Chondrocyte (in vitro differentiated cells): ENCODE results near the gene GET4. TPM values are rescaled to one million over a fixed set of nuclear protein-coding genes. Genes with fewer than 3 reads are reported as not detected.

Experiments used
- DNase-seq: peaks from one replicate; pipeline ENCODE4 v3.0.0; 2021; ENCODE audit warnings: mixed read lengths, low spot score
- H3K27ac Mint-ChIP-seq: one replicate; pipeline ENCODE4 v1.8.0; 2021; ENCODE audit warnings: mild to moderate bottlenecking, moderate library complexity, mixed read lengths; ENCODE audit not compliant: unreplicated experiment
- H3K27me3 Mint-ChIP-seq: 2 replicates; pipeline ENCODE4 v1.8.0; 2021; ENCODE audit warnings: low read depth, mixed read lengths
- H3K36me3 Mint-ChIP-seq: 2 replicates; pipeline ENCODE4 v1.8.0; 2021; ENCODE audit warnings: low read depth, mixed read lengths
- H3K4me1 Mint-ChIP-seq: 2 replicates; pipeline ENCODE4 v1.8.0; 2021; ENCODE audit warnings: low read depth, mild to moderate bottlenecking, mixed read lengths
- H3K4me3 Mint-ChIP-seq: one replicate; pipeline ENCODE4 v1.8.0; 2021; ENCODE audit warnings: mild to moderate bottlenecking, moderate library complexity, mixed read lengths; ENCODE audit not compliant: unreplicated experiment
- H3K9me3 Mint-ChIP-seq: 2 replicates; pipeline ENCODE4 v1.8.0; 2021; ENCODE audit warnings: low read depth, mixed read lengths
- total RNA-seq: library from RNA; stranded (reverse); gene quantifications from 3 replicates; pipeline ENCODE4 v1.2.1, GENCODE V29; 2021
- TF ChIP-seq, protein P1 (sequence below): fragments of 200-600 bp; sonication (generic); IDR thresholded peaks from 2 replicates; pipeline ENCODE4 v1.5.0; 2021; ENCODE audit warnings: antibody characterized with exemption, mild to moderate bottlenecking, moderate library complexity

GET4 gene
- total RNA-seq, 1 donor from 2014 or later: 28.0 TPM

DNA sequence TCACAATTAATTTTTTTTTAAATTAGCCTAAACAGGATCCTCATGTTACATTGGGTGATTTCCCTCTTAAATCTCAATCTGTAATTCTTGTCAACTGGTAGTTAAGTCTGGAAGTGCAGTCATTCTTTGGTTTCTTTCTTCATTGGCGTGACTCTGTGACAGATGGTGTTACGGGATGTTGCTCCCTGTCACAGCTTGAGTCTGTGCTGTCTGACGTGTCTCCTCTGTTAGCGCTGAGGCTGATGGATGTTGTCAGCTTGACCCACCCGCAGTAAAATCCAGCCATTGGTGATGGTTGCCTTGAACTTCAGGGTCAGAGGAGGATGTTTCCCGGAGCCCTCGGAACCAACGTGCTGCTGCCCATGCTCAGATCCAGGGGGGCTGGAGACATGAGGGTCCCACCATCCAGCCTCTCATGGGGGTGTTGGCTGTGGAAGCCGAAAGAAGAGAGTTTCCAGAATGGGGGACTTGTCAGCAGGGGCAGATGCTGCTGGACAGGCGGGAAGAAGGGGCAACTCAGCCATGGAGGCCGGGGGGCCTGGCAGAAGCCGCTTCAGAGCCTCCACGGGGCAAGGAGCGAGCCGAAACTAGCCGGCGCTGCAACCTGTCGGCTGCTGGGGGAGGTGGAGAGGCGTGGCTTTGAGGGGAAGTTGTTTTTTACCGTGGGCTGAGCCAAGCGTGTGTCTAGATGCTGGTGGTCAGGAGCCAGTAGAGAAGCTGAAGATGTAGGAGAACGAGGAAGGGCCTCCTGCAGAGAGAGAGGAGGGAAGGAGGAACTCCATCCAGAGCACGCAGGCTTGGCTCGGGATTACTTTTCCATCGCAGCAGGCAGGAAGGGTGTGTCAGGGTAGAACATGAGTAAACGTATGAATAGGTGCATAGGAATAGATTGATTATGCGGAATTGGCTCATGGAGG lies 40.6 kb upstream of the GET4 start:
- H3K4me1 Mint-ChIP-seq: peaks cover 49% of the 10 kb centered on the region
- no peaks in the 10 kb centered on the region for H3K27me3 Mint-ChIP-seq
- no peak overlapping the region for H3K4me3 Mint-ChIP-seq
- H3K9me3 Mint-ChIP-seq: no peaks in the 10 kb centered on the region
- DNase-seq: peak; percentile 75
- peak overlapping the region; percentile 81 for H3K27ac Mint-ChIP-seq
- TF ChIP-seq, protein P1, sequence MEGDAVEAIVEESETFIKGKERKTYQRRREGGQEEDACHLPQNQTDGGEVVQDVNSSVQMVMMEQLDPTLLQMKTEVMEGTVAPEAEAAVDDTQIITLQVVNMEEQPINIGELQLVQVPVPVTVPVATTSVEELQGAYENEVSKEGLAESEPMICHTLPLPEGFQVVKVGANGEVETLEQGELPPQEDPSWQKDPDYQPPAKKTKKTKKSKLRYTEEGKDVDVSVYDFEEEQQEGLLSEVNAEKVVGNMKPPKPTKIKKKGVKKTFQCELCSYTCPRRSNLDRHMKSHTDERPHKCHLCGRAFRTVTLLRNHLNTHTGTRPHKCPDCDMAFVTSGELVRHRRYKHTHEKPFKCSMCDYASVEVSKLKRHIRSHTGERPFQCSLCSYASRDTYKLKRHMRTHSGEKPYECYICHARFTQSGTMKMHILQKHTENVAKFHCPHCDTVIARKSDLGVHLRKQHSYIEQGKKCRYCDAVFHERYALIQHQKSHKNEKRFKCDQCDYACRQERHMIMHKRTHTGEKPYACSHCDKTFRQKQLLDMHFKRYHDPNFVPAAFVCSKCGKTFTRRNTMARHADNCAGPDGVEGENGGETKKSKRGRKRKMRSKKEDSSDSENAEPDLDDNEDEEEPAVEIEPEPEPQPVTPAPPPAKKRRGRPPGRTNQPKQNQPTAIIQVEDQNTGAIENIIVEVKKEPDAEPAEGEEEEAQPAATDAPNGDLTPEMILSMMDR: no peak
- H3K36me3 Mint-ChIP-seq: peaks cover 15% of the 10 kb centered on the region

DNA sequence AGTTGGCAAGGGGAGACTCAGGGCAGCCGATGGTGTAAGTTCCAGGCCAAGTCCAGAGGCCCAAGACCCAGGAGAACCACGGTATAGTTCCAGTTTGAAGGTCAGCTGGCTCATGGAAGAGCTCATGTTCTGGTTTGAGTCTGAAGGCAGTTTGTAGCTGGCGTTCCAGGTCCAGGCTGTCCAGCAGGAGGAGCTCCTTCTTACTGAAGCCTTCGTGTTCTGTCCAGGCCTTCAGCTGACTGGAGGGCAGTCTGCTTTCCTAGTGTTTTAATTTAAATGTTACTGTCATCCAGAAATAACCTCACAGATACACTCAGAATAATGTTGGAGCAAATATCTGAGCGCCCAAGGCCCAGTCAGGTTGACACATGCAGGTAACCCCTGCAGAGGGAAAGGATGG lies 39.9 kb upstream of the GET4 start:
- no peak for DNase-seq
- Mint-ChIP-seq H3K27me3 (no peaks in the 10 kb centered on the region), H3K27ac (peak overlapping the region; percentile 81), H3K4me3 (no peak overlapping the region), H3K36me3 (peaks cover 15% of the 10 kb centered on the region), H3K9me3 (no peaks in the 10 kb centered on the region), H3K4me1 (peaks cover 42% of the 10 kb centered on the region)
- TF ChIP-seq, protein P1: peak; percentile 76

DNA sequence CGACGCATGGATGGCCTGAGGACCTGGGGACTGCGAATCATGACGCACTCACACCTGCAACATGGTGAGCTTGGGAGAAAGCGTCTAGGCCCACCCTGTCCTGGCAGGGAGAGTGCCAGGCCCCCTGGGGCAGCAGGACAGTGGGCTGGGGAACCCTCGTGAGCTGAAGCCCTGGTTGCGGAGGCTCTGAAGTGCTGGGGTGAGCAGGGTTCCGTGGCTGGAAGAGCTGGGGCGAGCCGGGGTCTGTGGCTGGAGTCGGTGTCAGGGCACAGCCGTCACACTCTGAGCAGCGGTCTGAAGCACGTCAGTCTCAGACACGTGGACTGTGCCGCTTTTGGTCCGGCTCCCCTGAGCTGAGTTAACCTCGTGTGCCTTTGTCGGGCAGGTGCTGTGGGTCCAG lies 39.4 kb upstream of the GET4 start:
- Mint-ChIP-seq H3K4me3 (no peak overlapping the region), H3K36me3 (peaks cover 18% of the 10 kb centered on the region), H3K9me3 (no peaks in the 10 kb centered on the region), H3K27ac (no peak overlapping the region), H3K27me3 (no peaks in the 10 kb centered on the region), H3K4me1 (peaks cover 36% of the 10 kb centered on the region)
- peak; percentile 77 for DNase-seq
- TF ChIP-seq, protein P1: no peak

DNA sequence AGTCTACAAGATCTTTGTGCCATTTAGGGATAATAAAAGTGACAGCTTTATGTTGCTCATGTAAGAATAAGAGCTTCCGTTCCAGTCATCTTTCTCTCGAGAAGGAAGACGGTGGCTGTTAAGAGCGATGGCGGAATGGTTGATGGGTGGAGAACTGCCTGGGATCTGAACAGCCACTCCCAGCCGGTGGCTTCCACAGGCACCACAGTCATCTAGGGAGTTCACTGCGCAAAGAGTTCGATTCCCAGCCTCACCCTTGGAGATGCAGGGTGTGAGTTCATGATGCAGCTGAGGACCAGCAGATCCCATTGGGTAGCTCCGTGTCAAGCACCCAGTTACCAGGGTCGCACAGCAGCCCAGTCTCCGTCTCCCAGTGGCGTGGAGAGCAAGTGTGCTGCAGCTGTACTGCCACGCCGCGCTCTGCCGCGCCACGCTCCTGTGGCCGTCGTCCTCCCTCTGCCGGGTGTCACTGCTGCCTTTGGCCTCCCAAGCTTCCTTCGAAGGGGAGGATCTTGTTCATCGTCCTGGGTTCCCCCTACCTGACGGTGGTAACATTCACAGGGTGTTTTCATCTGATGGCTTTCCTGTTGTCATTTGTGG lies 36.3 kb upstream of the GET4 start:
- Mint-ChIP-seq H3K4me1 (peaks cover 11% of the 10 kb centered on the region), H3K9me3 (no peaks in the 10 kb centered on the region), H3K4me3 (no peak overlapping the region), H3K27me3 (no peaks in the 10 kb centered on the region), H3K27ac (no peak overlapping the region), H3K36me3 (peaks cover 30% of the 10 kb centered on the region)
- TF ChIP-seq, protein P1: no peak
- peak; percentile 66 for DNase-seq

DNA sequence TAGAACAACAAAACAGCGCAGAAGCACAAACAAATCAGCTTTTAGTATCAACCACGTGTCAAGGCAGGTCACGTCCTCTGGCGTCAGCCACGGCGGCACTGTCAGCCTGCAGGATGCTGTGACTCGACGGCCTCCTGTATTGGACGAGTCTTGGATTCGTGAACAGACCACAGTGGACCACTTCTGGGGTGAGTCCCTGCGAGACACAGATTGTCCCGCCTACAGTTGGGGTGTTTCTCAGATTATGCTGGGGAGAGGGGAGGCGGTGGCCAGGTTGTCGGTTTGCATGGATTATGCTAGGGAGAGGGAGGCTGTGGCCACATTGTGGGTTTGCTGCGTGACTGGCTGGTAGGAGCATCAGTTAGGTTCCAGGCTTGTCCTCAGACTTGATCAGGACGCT lies 34.4 kb upstream of the GET4 start:
- Mint-ChIP-seq H3K4me1 (no peaks in the 10 kb centered on the region), H3K36me3 (peaks cover 28% of the 10 kb centered on the region), H3K27me3 (no peaks in the 10 kb centered on the region), H3K4me3 (no peak overlapping the region), H3K27ac (no peak overlapping the region), H3K9me3 (no peaks in the 10 kb centered on the region)
- DNase-seq: peak; percentile 66
- TF ChIP-seq, protein P1: no peak
